ENCODE data around the gene RPE.

- TF ChIP-seq CTCF (IDR thresholded peaks at IDR 0.05; ENCODE audit: low read depth, low read length, poor library complexity, severe bottlenecking) (no peak), EZH2phosphoT487 (IDR thresholded peaks at IDR 0.05; ENCODE audit: borderline replicate concordance, low read length) (no peak)
These were observed 60.9 kb downstream of the RPE start for GRCh38 chr2:210063306-210063705.

Measured in DOHH2 (cell line).